PC-9 (cell line): Measurements from ENCODE around the gene OLFML2A. TPM values are rescaled to one million over a fixed set of nuclear protein-coding genes. Genes with fewer than 3 reads are reported as not detected.

Experiments
- BruUV-seq: library from RNA; stranded (reverse); fragments of 400-500 nt; replicated peaks from 2 replicates; lab custom pipeline; 2021; lab: Mats Ljungman, UMichigan
- CTCF ChIA-PET: fragments of 300-600 bp; sonication (Branson Sonifier 250); formaldehyde crosslinking; loops from one replicate; lab custom pipeline; 2022; ENCODE audit warnings: antibody characterized with exemption; lab: Charles Lee
- POLR2A ChIA-PET: fragments of 300-600 bp; sonication (Branson Sonifier 250); formaldehyde crosslinking; loops from one replicate; lab custom pipeline; 2022; ENCODE audit warnings: antibody characterized with exemption; ENCODE audit not compliant: unreplicated experiment; lab: Charles Lee
- DNase-seq, 2 experiments: peaks; one replicate each; pipeline versions ENCODE4 v3.0.0 to v3.0.0-alpha.2; 2015 to 2022; ENCODE audit warnings: mixed read lengths in 1 of 2
- H2AFZ ChIP-seq: fragments of 200-600 bp; sonication (generic); 2 replicates; pipeline ENCODE4 v1.8.1; 2017; ENCODE audit warnings: antibody characterized with exemption
- H3F3A ChIP-seq: fragments of 200-600 bp; sonication (generic); 2 replicates; pipeline ENCODE4 v1.8.1; 2017; ENCODE audit warnings: antibody characterized with exemption, mild to moderate bottlenecking, low read depth; ENCODE audit not compliant: insufficient read depth
- H3K27ac ChIP-seq: fragments of 200-600 bp; sonication (generic); 2 replicates; pipeline ENCODE4 v1.6.1; 2016; ENCODE audit warnings: mixed run types
- H3K27me3 ChIP-seq: fragments of 200-600 bp; sonication (generic); 2 replicates; pipeline ENCODE4 v1.6.1; 2016; ENCODE audit warnings: low read depth, mixed run types; ENCODE audit not compliant: insufficient read depth
- H3K36me3 ChIP-seq: fragments of 200-600 bp; sonication (generic); 2 replicates; pipeline ENCODE4 v1.6.1; 2016; ENCODE audit warnings: low read depth, mixed run types
- H3K4me1 ChIP-seq: fragments of 200-600 bp; sonication (generic); replicated peaks from 2 replicates; pipeline ENCODE4 v1.6.1; 2016; ENCODE audit warnings: mixed run types; ENCODE audit not compliant: insufficient read depth
- H3K4me2 ChIP-seq: fragments of 200-600 bp; sonication (generic); 2 replicates; pipeline ENCODE4 v1.6.1; 2017; ENCODE audit warnings: mixed run types
- H3K4me3 ChIP-seq: fragments of 200-600 bp; sonication (generic); 2 replicates; pipeline ENCODE4 v1.6.1; 2016; ENCODE audit warnings: mixed run types
- H3K79me2 ChIP-seq: fragments of 200-600 bp; sonication (generic); 2 replicates; pipeline ENCODE4 v1.6.1; 2017; ENCODE audit warnings: low read depth, mixed run types
- H3K9me2 ChIP-seq: fragments of 200-600 bp; sonication (generic); 2 replicates; pipeline ENCODE4 v1.8.1; 2017; ENCODE audit warnings: mild to moderate bottlenecking; ENCODE audit not compliant: insufficient read depth
- H3K9me3 ChIP-seq: fragments of 200-600 bp; sonication (generic); 2 replicates; pipeline ENCODE4 v1.8.1; 2016; ENCODE audit warnings: low read depth; ENCODE audit not compliant: insufficient read depth
- H4K20me1 ChIP-seq: fragments of 200-600 bp; sonication (generic); 2 replicates; pipeline ENCODE4 v1.8.1; 2017; ENCODE audit not compliant: insufficient read depth
- CTCF ChIP-seq: fragments of 200-600 bp; sonication (generic); conservative IDR thresholded peaks from 2 replicates; pipeline ENCODE4 v1.6.1; 2017; ENCODE audit warnings: mixed run types, antibody characterized with exemption, mild to moderate bottlenecking, moderate library complexity
- EZH2 ChIP-seq: fragments of 200-600 bp; sonication (generic); IDR thresholded peaks from 2 replicates; pipeline ENCODE4 v1.8.0; 2017; ENCODE audit warnings: antibody characterized with exemption, low read depth
- intact Hi-C: fragments of 100-400 bp; cut with micrococcal nuclease; formaldehyde crosslinking; loops from one replicate; pipeline ENCODE4 v1.10.0; 2022; ENCODE audit not compliant: unreplicated experiment
- total RNA-seq: library from RNA; stranded (reverse); gene quantifications from 2 replicates; pipeline ENCODE4 v1.2.3, GENCODE V29; 2021

The OLFML2A gene
- total RNA-seq, 1 experiment from 2014 or later, result 5.7 TPM

GRCh38 chr9:124854822-124855221, 77.9 kb downstream of the OLFML2A start:
- Histone ChIP-seq H2AFZ (no peak overlapping the region), H3K4me2 (no peak overlapping the region), H3K36me3 (peaks cover 18% of the 10 kb centered on the region), H3K4me1 (peaks cover 23% of the 10 kb centered on the region), H3K27me3 (no peaks in the 10 kb centered on the region), H3K9me2 (no peaks in the 10 kb centered on the region), H3K27ac (no peak overlapping the region), H3K79me2 (peaks cover 14% of the 10 kb centered on the region), H3K9me3 (no peaks in the 10 kb centered on the region), H3K4me3 (no peak overlapping the region), H3F3A (peaks cover 65% of the 10 kb centered on the region), H4K20me1 (peaks cover 38% of the 10 kb centered on the region)
- intact Hi-C loops, result no loop called here
- DNase-seq, result no peak
- no TSS peak for BruUV-seq
- POLR2A ChIA-PET, result interaction anchor here (1.0 kb wide), 1 partner anchor 44 kb away, joined by 10 read pairs; no protein-coding TSS in a partner anchor
- no peak for TF ChIP-seq CTCF
- TF ChIP-seq EZH2, result no peak
- CTCF ChIA-PET, result interaction anchor here (0.6 to 6.7 kb wide), 4 partner anchors 59 to 488 kb away, joined by 3 to 159 read pairs (median 6); partner anchors contain the start of genes NR6A1 and OLFML2A

- Histone ChIP-seq H2AFZ (no peak overlapping the region), H3K27me3 (no peaks in the 10 kb centered on the region), H3K9me2 (no peaks in the 10 kb centered on the region), H3K36me3 (peaks cover 26% of the 10 kb centered on the region), H3K4me2 (no peak overlapping the region), H3K4me3 (no peak overlapping the region), H3F3A (peaks cover 73% of the 10 kb centered on the region), H3K9me3 (no peaks in the 10 kb centered on the region), H3K27ac (no peak overlapping the region), H3K79me2 (peaks cover 21% of the 10 kb centered on the region), H3K4me1 (peaks cover 30% of the 10 kb centered on the region), H4K20me1 (peaks cover 46% of the 10 kb centered on the region)
- intact Hi-C loops, result no loop called here
- BruUV-seq, result no TSS peak
- TF ChIP-seq CTCF (no peak), EZH2 (no peak)
- POLR2A ChIA-PET, result interaction anchor here (0.6 to 1.1 kb wide), 2 partner anchors 85 to 386 kb away, joined by 4 read pairs; partner anchors contain the start of genes HSPA5 and NR6A1
- CTCF ChIA-PET, result interaction anchor here (0.7 to 6.7 kb wide), 2 partner anchors 81 to 529 kb away, joined by 3 to 159 read pairs; partner anchors contain the start of genes NR6A1 and OLFML2A
- DNase-seq, result no peak
Observed at GRCh38 chr9:124855566-124855943, 78.6 kb downstream of the OLFML2A start.

- peaks cover 32% of the 10 kb centered on the region for H3K36me3 ChIP-seq
- peak; percentile 46; the same call in 1 of the 2 replicates for TF ChIP-seq CTCF
- TF ChIP-seq EZH2, result no peak
- H3K4me1 ChIP-seq, result peaks cover 31% of the 10 kb centered on the region
- H3K4me2 ChIP-seq, result no peak overlapping the region
- intact Hi-C loops, result loop anchor here (1.0 kb wide), 2 partner anchors 239 to 518 kb away; no protein-coding TSS in a partner anchor
- H3K27ac ChIP-seq, result 0 out of 2 replicates have a peak overlapping the region, but pooled peaks have one; percentile 17
- CTCF ChIA-PET, result interaction anchor here (0.7 to 6.7 kb wide), 2 partner anchors 81 to 529 kb away, joined by 3 to 159 read pairs; partner anchors contain the start of genes NR6A1 and OLFML2A
- no peak overlapping the region for H3K4me3 ChIP-seq
- no peak overlapping the region for H2AFZ ChIP-seq
- H3K9me2 ChIP-seq, result no peaks in the 10 kb centered on the region
- H3F3A ChIP-seq, result peaks cover 79% of the 10 kb centered on the region
- DNase-seq, result peak in 1 of 2 experiments; percentile 60
- H3K79me2 ChIP-seq, result peaks cover 27% of the 10 kb centered on the region
- no peaks in the 10 kb centered on the region for H3K9me3 ChIP-seq
- POLR2A ChIA-PET, result interaction anchor here (0.6 to 1.1 kb wide), 3 partner anchors 85 to 385 kb away, joined by 4 to 6 read pairs (median 4); partner anchors contain the start of genes HSPA5 and NR6A1
- no TSS peak for BruUV-seq
- H3K27me3 ChIP-seq, result no peaks in the 10 kb centered on the region
- peaks cover 52% of the 10 kb centered on the region for H4K20me1 ChIP-seq
Observed at GRCh38 chr9:124855944-124856765, 79.2 kb downstream of the OLFML2A start.
